SK-N-SH treated with all-trans-retinoic acid at 6 μM for 48 hours (cell line): Measurements from ENCODE around the gene CPNE5.

Experiments
- CREB5 ChIP-seq: fragments of 250-450 bp; sonication (Bioruptor Pico); IDR thresholded peaks from 2 replicates; pipeline ENCODE4 v1.5.1; 2020; ENCODE audit warnings: low read depth, mild to moderate bottlenecking, moderate library complexity
- ESRRG ChIP-seq: fragments of 250-450 bp; sonication (Bioruptor Pico); IDR thresholded peaks from 2 replicates; pipeline ENCODE4 v1.6.1; 2021; ENCODE audit warnings: mild to moderate bottlenecking
- ZFP3 ChIP-seq: fragments of 250-450 bp; sonication (Bioruptor Pico); IDR thresholded peaks from 2 replicates; pipeline ENCODE4 v1.5.0; 2020; ENCODE audit warnings: mild to moderate bottlenecking, moderate library complexity

GRCh38 chr6:36722365-36722764 lies 116.9 kb downstream of the CPNE5 start:
- TF ChIP-seq ESRRG (CRISPR knock-in tag) (no peak), ZFP3 (no peak), CREB5 (CRISPR knock-in tag) (no peak)
